Neural progenitor cell (in vitro differentiated cells): ENCODE measurements around the gene RS1.

ENCODE experiments used
- EZH2 ChIP-seq: fragments of 200-600 bp; sonication (generic); IDR thresholded peaks from 2 replicates; pipeline ENCODE4 v1.6.1; 2017; ENCODE audit warnings: antibody characterized with exemption, mild to moderate bottlenecking, moderate library complexity
- EZH2phosphoT487 ChIP-seq: fragments of 200-600 bp; sonication (generic); IDR thresholded peaks from 2 replicates; pipeline ENCODE4 v1.6.1; 2017; ENCODE audit warnings: antibody characterized with exemption
- TF ChIP-seq, protein P1 (sequence below): fragments of 200-600 bp; sonication (generic); IDR thresholded peaks from 2 replicates; pipeline ENCODE4 v1.5.1; 2017; ENCODE audit warnings: antibody characterized with exemption, mild to moderate bottlenecking

- TF ChIP-seq, protein P1, sequence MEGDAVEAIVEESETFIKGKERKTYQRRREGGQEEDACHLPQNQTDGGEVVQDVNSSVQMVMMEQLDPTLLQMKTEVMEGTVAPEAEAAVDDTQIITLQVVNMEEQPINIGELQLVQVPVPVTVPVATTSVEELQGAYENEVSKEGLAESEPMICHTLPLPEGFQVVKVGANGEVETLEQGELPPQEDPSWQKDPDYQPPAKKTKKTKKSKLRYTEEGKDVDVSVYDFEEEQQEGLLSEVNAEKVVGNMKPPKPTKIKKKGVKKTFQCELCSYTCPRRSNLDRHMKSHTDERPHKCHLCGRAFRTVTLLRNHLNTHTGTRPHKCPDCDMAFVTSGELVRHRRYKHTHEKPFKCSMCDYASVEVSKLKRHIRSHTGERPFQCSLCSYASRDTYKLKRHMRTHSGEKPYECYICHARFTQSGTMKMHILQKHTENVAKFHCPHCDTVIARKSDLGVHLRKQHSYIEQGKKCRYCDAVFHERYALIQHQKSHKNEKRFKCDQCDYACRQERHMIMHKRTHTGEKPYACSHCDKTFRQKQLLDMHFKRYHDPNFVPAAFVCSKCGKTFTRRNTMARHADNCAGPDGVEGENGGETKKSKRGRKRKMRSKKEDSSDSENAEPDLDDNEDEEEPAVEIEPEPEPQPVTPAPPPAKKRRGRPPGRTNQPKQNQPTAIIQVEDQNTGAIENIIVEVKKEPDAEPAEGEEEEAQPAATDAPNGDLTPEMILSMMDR = no peak
- TF ChIP-seq EZH2phosphoT487 (no peak), EZH2 (no peak)
These were observed 37.9 kb upstream of the RS1 start for GRCh38 chrX:18709833-18710232.
